ENCODE data around the gene CWF19L1. TPM values are rescaled to one million over a fixed set of nuclear protein-coding genes. Genes with fewer than 3 reads are reported as not detected.

CWF19L1 gene
- total RNA-seq, 4 donors from 2014 or later, result 17.1 to 21.1 (median 19.3) TPM

GRCh38 chr10:100248820-100249219 is 18.6 kb downstream of the CWF19L1 start:
- no peaks in the 10 kb centered on the region for H3K9me3 ChIP-seq
- no peaks in the 10 kb centered on the region for H3K27me3 ChIP-seq
- TF ChIP-seq POLR2A (IDR thresholded peaks at IDR 0.05) (no peak), CTCF (IDR thresholded peaks at IDR 0.05) (no peak)
- 99% methylated on average over 6 to 7 of the region's 7 CpGs for WGBS, 2 donors
- H3K4me3 ChIP-seq (replicated peaks in 1 of 3), result no peak overlapping the region
- H3K36me3 ChIP-seq, result peaks cover 43 to 53% of the 10 kb centered on the region in 2 donors
- H3K4me1 ChIP-seq, result no peaks in the 10 kb centered on the region
- no peak for DNase-seq
- no peak overlapping the region for H3K27ac ChIP-seq
- intact Hi-C loops (cut with DNase I), result no loop called here

- H3K27me3 ChIP-seq, result no peaks in the 10 kb centered on the region
- no peak overlapping the region for H3K27ac ChIP-seq
- 94 to 96% methylated on average over 5 of the region's 5 CpGs for WGBS, 2 donors
Measured at GRCh38 chr10:100245484-100246220, 21.8 kb downstream of the CWF19L1 start.

GRCh38 chr10:100239851-100240250 is 27.6 kb downstream of the CWF19L1 start:
- Histone ChIP-seq H3K27me3 (no peaks in the 10 kb centered on the region), H3K36me3 (peaks cover 27 to 39% of the 10 kb centered on the region in 2 donors), H3K9me3 (no peaks in the 10 kb centered on the region), H3K4me1 (no peaks in the 10 kb centered on the region), H3K4me3 (replicated peaks in 1 of 3) (no peak overlapping the region), H3K27ac (no peak overlapping the region)
- 91 to 94% methylated on average over 3 of the region's 3 CpGs for WGBS, 2 donors
- no peak for DNase-seq
- no peak for TF ChIP-seq CTCF (IDR thresholded peaks at IDR 0.05)
- no peak for TF ChIP-seq POLR2A (IDR thresholded peaks at IDR 0.05)
- intact Hi-C loops (cut with DNase I), result no loop called here

More at GRCh38 chr10:100245484-100246220, 21.8 kb downstream of the CWF19L1 start:
- Histone ChIP-seq H3K4me1 (no peaks in the 10 kb centered on the region), H3K36me3 (peaks cover 41 to 43% of the 10 kb centered on the region in 2 donors), H3K9me3 (no peaks in the 10 kb centered on the region), H3K4me3 (replicated peaks in 1 of 3) (no peak overlapping the region)
- TF ChIP-seq POLR2A (IDR thresholded peaks at IDR 0.05) (no peak), CTCF (IDR thresholded peaks at IDR 0.05) (no peak)
- intact Hi-C loops (cut with DNase I), result no loop called here
- DNase-seq, result no peak

GRCh38 chr10:100238429-100238828 is 29.0 kb downstream of the CWF19L1 start:
- WGBS, 2 donors, result 93 to 94% methylated on average over 7 of the region's 7 CpGs
- TF ChIP-seq CTCF (IDR thresholded peaks at IDR 0.05), result no peak
- no peak for TF ChIP-seq POLR2A (IDR thresholded peaks at IDR 0.05)
- intact Hi-C loops (cut with DNase I), result no loop called here
- Histone ChIP-seq H3K36me3 (peaks cover 33 to 43% of the 10 kb centered on the region in 2 donors), H3K4me1 (no peaks in the 10 kb centered on the region), H3K27me3 (no peaks in the 10 kb centered on the region), H3K27ac (no peak overlapping the region), H3K9me3 (no peaks in the 10 kb centered on the region), H3K4me3 (replicated peaks in 1 of 3) (no peak overlapping the region)
- DNase-seq, result no peak

- peaks cover 30 to 31% of the 10 kb centered on the region in 2 donors for H3K36me3 ChIP-seq
- no peaks in the 10 kb centered on the region for H3K27me3 ChIP-seq
- DNase-seq, result no peak
- WGBS, 2 donors, result 80 to 87% methylated on average over 2 of the region's 2 CpGs
- peaks cover 0 to 13% of the 10 kb centered on the region in 2 donors for H3K4me1 ChIP-seq
- H3K9me3 ChIP-seq, result no peaks in the 10 kb centered on the region
- intact Hi-C loops (cut with DNase I), result no loop called here
- no peak overlapping the region for H3K27ac ChIP-seq
- no peak for TF ChIP-seq CTCF (IDR thresholded peaks at IDR 0.05)
- no peak for TF ChIP-seq POLR2A (IDR thresholded peaks at IDR 0.05)
- no peak overlapping the region for H3K4me3 ChIP-seq (replicated peaks in 1 of 3)
Measured at GRCh38 chr10:100232101-100232500, 35.3 kb downstream of the CWF19L1 start.
